WI38 (cell line): Measurements from ENCODE around the gene SLC24A3.
A peak's percentile ranks its signal among the peaks of the same experiment; 100 is the strongest.

Experiments used
- H3K4me3 ChIP-seq: 2 replicates; pipeline ENCODE4 v1.5.1; 2011; ENCODE audit warnings: low read depth, mild to moderate bottlenecking, control low read depth, low read length
- TF ChIP-seq, protein P1 (sequence below): IDR thresholded peaks from 2 replicates; pipeline ENCODE4 v1.5.1; 2012; ENCODE audit warnings: low read depth, mild to moderate bottlenecking, control low read depth, low read length

SLC24A3 gene

DNA sequence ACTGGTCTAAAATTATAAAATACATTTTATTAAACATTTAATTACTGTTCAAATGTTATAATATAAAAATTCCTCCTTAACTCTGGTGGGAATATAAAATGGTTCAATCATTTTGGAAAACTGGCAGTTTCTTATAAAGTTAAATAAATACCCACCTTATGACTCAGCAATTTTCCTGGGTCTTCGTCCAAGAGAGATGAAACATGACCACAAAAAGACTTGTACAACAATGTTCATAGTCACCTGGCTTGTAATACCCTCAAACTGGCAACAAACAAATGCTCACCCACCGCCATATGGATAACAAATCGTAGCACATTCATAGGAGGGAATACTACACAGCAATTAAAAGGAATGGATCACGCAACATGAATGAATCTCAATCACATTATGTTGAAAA lies 479.7 kb downstream of the SLC24A3 start:
- H3K4me3 ChIP-seq: no peak overlapping the region
- TF ChIP-seq, protein P1, sequence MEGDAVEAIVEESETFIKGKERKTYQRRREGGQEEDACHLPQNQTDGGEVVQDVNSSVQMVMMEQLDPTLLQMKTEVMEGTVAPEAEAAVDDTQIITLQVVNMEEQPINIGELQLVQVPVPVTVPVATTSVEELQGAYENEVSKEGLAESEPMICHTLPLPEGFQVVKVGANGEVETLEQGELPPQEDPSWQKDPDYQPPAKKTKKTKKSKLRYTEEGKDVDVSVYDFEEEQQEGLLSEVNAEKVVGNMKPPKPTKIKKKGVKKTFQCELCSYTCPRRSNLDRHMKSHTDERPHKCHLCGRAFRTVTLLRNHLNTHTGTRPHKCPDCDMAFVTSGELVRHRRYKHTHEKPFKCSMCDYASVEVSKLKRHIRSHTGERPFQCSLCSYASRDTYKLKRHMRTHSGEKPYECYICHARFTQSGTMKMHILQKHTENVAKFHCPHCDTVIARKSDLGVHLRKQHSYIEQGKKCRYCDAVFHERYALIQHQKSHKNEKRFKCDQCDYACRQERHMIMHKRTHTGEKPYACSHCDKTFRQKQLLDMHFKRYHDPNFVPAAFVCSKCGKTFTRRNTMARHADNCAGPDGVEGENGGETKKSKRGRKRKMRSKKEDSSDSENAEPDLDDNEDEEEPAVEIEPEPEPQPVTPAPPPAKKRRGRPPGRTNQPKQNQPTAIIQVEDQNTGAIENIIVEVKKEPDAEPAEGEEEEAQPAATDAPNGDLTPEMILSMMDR: no peak

GRCh38 chr20:19692685-19693119 lies 480.3 kb downstream of the SLC24A3 start:
- H3K4me3 ChIP-seq: no peak overlapping the region; the same call in 1 of the 2 replicates
- TF ChIP-seq, protein P1: peak; percentile 83

GRCh38 chr20:19693508-19693907 lies 481.1 kb downstream of the SLC24A3 start:
- TF ChIP-seq, protein P1: no peak
- no peak overlapping the region for H3K4me3 ChIP-seq

DNA sequence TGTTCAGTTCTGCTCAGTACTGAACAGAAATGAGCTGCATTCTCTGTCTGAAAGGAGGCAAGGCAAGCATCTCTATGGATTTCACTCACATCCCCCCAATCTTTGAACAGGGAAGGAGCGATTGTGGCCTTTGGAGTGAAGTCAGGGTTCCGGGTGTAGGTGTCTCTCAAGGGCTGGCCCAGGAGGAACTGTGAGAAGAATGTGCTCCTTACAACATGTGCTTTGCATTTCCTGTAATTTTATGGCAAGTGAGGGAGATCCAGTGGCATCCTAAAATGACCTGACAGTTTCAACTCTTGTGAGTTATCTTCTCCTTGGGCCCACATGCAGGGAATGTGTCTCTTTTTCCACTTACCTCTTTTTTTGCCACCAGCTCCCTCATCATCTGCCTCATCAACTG lies 482.6 kb downstream of the SLC24A3 start:
- TF ChIP-seq, protein P1: no peak
- no peak overlapping the region for H3K4me3 ChIP-seq

DNA sequence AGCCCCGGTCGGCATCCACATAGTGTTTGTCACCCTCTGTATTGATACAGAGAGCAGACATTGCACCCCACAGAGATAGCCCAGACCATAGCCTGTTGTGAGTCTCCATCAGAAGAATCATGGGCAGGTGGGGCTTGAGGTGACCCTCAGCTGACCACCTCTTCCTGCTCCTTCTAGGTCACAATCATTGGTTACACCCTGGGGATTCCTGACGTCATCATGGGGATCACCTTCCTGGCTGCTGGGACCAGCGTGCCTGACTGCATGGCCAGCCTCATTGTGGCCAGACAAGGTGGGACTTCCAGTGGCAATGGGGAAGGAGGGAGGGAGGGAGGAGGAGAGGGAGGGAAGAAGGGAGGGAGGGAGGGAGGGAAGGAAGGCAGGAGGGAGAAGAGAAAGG lies 484.2 kb downstream of the SLC24A3 start:
- H3K4me3 ChIP-seq: no peak overlapping the region
- TF ChIP-seq, protein P1: no peak

- H3K4me3 ChIP-seq: no peak overlapping the region
- TF ChIP-seq, protein P1: no peak
Observed at GRCh38 chr20:19697415-19697814, 485.0 kb downstream of the SLC24A3 start.

- TF ChIP-seq, protein P1: no peak
- no peak overlapping the region for H3K4me3 ChIP-seq
Observed at GRCh38 chr20:19699180-19699971, 486.9 kb downstream of the SLC24A3 start.
